IMR-90 (cell line): Measurements from ENCODE around the gene ADD2. TPM values are rescaled to one million over a fixed set of nuclear protein-coding genes. Genes with fewer than 3 reads are reported as not detected.
"Not testable (repeated sequence)": the region's sequence is repeated elsewhere in the genome, so short reads cannot be mapped to it uniquely, and the experiment has no call there.

Experiments
- ATAC-seq: fragments of 200-7000 bp; cut with Tn5 transposase; 2 replicates; pipeline ENCODE4 v1.9.1; 2020; ENCODE audit warnings: low read depth, mild to moderate bottlenecking, moderate library complexity
- BruUV-seq: library from RNA; stranded (reverse); fragments of 400-500 nt; replicated peaks from 2 replicates; lab custom pipeline; 2021; lab: Mats Ljungman, UMichigan
- CTCF ChIA-PET: fragments of 300-600 bp; formaldehyde crosslinking; extraction: SDS; loops from one replicate; lab custom pipeline; 2021; ENCODE audit warnings: antibody characterized with exemption; lab: Yijun Ruan, JAX
- POLR2A ChIA-PET: fragments of 300-600 bp; sonication (Branson Sonifier 250); formaldehyde crosslinking; loops from one replicate; lab custom pipeline; 2022; ENCODE audit warnings: antibody characterized with exemption; ENCODE audit not compliant: unreplicated experiment; lab: Charles Lee
- DNase-seq: peaks from one replicate; pipeline ENCODE4 v3.0.0; 2013
- H2AFZ ChIP-seq: replicated peaks from 2 replicates; pipeline ENCODE3; 2013; ENCODE audit warnings: low read length, mild to moderate bottlenecking; ENCODE audit not compliant: poor library complexity
- H2AK5ac ChIP-seq: 2 replicates; pipeline ENCODE4 v1.6.1; 2013; ENCODE audit warnings: low read depth, low read length, inconsistent platforms
- H2AK9ac ChIP-seq: replicated peaks from 2 replicates; pipeline ENCODE3; 2013; ENCODE audit warnings: mild to moderate bottlenecking, low read depth, low read length, moderate library complexity; ENCODE audit not compliant: poor library complexity
- H2BK120ac ChIP-seq: 2 replicates; pipeline ENCODE4 v1.6.1; 2013; ENCODE audit warnings: low read depth, low read length, inconsistent platforms
- H2BK15ac ChIP-seq: 3 replicates; pipeline ENCODE4 v1.6.1; 2013; ENCODE audit warnings: low read depth, low read length, inconsistent platforms
- H2BK20ac ChIP-seq: 2 replicates; pipeline ENCODE4 v1.6.1; 2013; ENCODE audit warnings: low read depth, mild to moderate bottlenecking, inconsistent platforms, low read length, moderate library complexity
- H2BK5ac ChIP-seq: 2 replicates; pipeline ENCODE4 v1.6.1; 2013; ENCODE audit warnings: mild to moderate bottlenecking, low read depth, low read length, inconsistent platforms; ENCODE audit not compliant: poor library complexity, severe bottlenecking
- H3K14ac ChIP-seq: replicated peaks from 2 replicates; pipeline ENCODE4 v1.6.1; 2013; ENCODE audit warnings: low read depth, low read length, inconsistent platforms
- H3K18ac ChIP-seq: 2 replicates; pipeline ENCODE4 v1.6.1; 2013; ENCODE audit warnings: low read depth, low read length, control low read depth
- H3K23ac ChIP-seq: 2 replicates; pipeline ENCODE4 v1.6.1; 2013; ENCODE audit warnings: low read depth, low read length, inconsistent platforms
- H3K27ac ChIP-seq: 2 replicates; pipeline ENCODE4 v1.5.1; 2013; ENCODE audit warnings: mild to moderate bottlenecking, control low read depth, low read length; ENCODE audit not compliant: insufficient read depth
- H3K27me3 ChIP-seq: 2 replicates; pipeline ENCODE4 v1.6.1; 2013; ENCODE audit warnings: low read length; ENCODE audit not compliant: control insufficient read depth, insufficient read depth
- H3K36me3 ChIP-seq: 2 replicates; pipeline ENCODE4 v1.6.1; 2013; ENCODE audit warnings: low read length, mixed read lengths; ENCODE audit not compliant: control insufficient read depth, insufficient read depth
- H3K4ac ChIP-seq: 2 replicates; pipeline ENCODE4 v1.6.1; 2013; ENCODE audit warnings: low read depth, low read length, inconsistent platforms
- H3K4me1 ChIP-seq: 2 replicates; pipeline ENCODE4 v1.6.1; 2013; ENCODE audit warnings: low read length, mixed read lengths; ENCODE audit not compliant: control insufficient read depth, insufficient read depth
- H3K4me2 ChIP-seq: 2 replicates; pipeline ENCODE4 v1.6.1; 2013; ENCODE audit warnings: low read depth, mild to moderate bottlenecking, control low read depth, low read length, moderate library complexity
- H3K4me3 ChIP-seq: 2 replicates; pipeline ENCODE4 v1.5.1; 2013; ENCODE audit warnings: low read depth, mild to moderate bottlenecking, control low read depth, low read length, moderate library complexity; ENCODE audit not compliant: insufficient read depth
- H3K56ac ChIP-seq: 2 replicates; pipeline ENCODE4 v1.6.1; 2013; ENCODE audit warnings: low read length, inconsistent platforms; ENCODE audit not compliant: insufficient read depth; ENCODE audit errors: extremely low read depth
- H3K79me1 ChIP-seq, 2 experiments: 2 replicates each; pipeline ENCODE4 v1.6.1; 2013; ENCODE audit warnings: low read length in 2 of 2, inconsistent platforms in 1 of 2, low read depth in 1 of 2
- H3K9ac ChIP-seq: 2 replicates; pipeline ENCODE4 v1.6.1; 2013; ENCODE audit warnings: low read depth, low read length, control low read depth
- H3K9me1 ChIP-seq: 2 replicates; pipeline ENCODE4 v1.6.1; 2013; ENCODE audit warnings: low read length, inconsistent platforms; ENCODE audit not compliant: insufficient read depth
- H3K9me3 ChIP-seq: 2 replicates; pipeline ENCODE4 v1.6.1; 2013; ENCODE audit warnings: low read length; ENCODE audit not compliant: control insufficient read depth, insufficient read depth
- H4K20me1 ChIP-seq: 2 replicates; pipeline ENCODE4 v1.6.1; 2013; ENCODE audit warnings: low read length, inconsistent platforms; ENCODE audit not compliant: insufficient read depth
- H4K5ac ChIP-seq: 2 replicates; pipeline ENCODE4 v1.6.1; 2013; ENCODE audit warnings: mild to moderate bottlenecking, low read depth, low read length, control low read depth
- H4K8ac ChIP-seq, 2 experiments: 2 replicates each; pipeline ENCODE4 v1.6.1; 2013; ENCODE audit warnings: low read depth in 2 of 2, low read length in 2 of 2, control low read depth in 1 of 2, inconsistent platforms in 1 of 2
- H4K91ac ChIP-seq: 2 replicates; pipeline ENCODE4 v1.6.1; 2013; ENCODE audit warnings: low read depth, low read length, inconsistent platforms; ENCODE audit not compliant: insufficient read depth
- WGBS, 2 experiments: methylation state at CpG; one replicate each; pipeline versions ENCODE4 v1.1.5 to v1.1.7; 2013; ENCODE audit warnings: missing lambda C conversion rate in 2 of 2; ENCODE audit not compliant: insufficient read length in 1 of 2; ENCODE audit errors: extremely low coverage in 2 of 2; 5-methylcytosine and 5-hydroxymethylcytosine counted together
- dilution Hi-C: fragments of 300-500 bp; cut with HindIII; formaldehyde crosslinking; loops from one replicate; pipeline ENCODE4 v1.14.3; 2018; ENCODE audit warnings: low sequenced_read_pairs; ENCODE audit not compliant: unreplicated experiment
- in situ Hi-C: fragments of 300-500 bp; cut with MboI; formaldehyde crosslinking; loops from 3 replicates; pipeline ENCODE4 v1.14.3; 2019; ENCODE audit warnings: low sequenced_read_pairs, inconsistent platforms, mixed read lengths
- intact Hi-C: fragments of 100-400 bp; cut with micrococcal nuclease; formaldehyde crosslinking; loops from 2 replicates; pipeline ENCODE4 v1.10.0; 2022
- polyA plus RNA-seq, 3 experiments: library from polyadenylated mRNA; depleted of rRNA; stranded (reverse); fragments of >200 nt; gene quantifications; 2 replicates each; pipeline ENCODE4 v1.2.3, GENCODE V29; 2012; ENCODE audit warnings: low replicate concordance in 1 of 3
- total RNA-seq: library from RNA; depleted of rRNA; stranded (reverse); fragments of >200 nt; gene quantifications from 2 replicates; pipeline ENCODE4 v1.2.3, GENCODE V29; 2012

Gene ADD2
- total and polyA plus RNA-seq, 2 of the 4 experiments (the other 2 are of a cell fraction), result not detected

GRCh38 chr2:70621536-70621935 is 146.5 kb downstream of the ADD2 start:
- CTCF ChIA-PET, BruUV-seq, H3K27ac ChIP-seq, intact Hi-C loops, H3K4me2 ChIP-seq, H3K9me1 ChIP-seq, H2AK5ac ChIP-seq, DNase-seq, H3K4me3 ChIP-seq, H2BK15ac ChIP-seq, H3K9ac ChIP-seq, H3K23ac ChIP-seq, H4K20me1 ChIP-seq, H4K91ac ChIP-seq, H3K9me3 ChIP-seq, H3K79me1 ChIP-seq, H3K4ac ChIP-seq, H4K5ac ChIP-seq, H3K4me1 ChIP-seq, H2AK9ac ChIP-seq, H3K14ac ChIP-seq, H2AFZ ChIP-seq, in situ Hi-C loops, H2BK20ac ChIP-seq, H4K8ac ChIP-seq, POLR2A ChIA-PET, H3K56ac ChIP-seq, dilution Hi-C loops, H3K18ac ChIP-seq, H2BK120ac ChIP-seq, ATAC-seq, H3K36me3 ChIP-seq, H2BK5ac ChIP-seq: not testable (repeated sequence)
- 57% methylated on average over 5 of the region's 6 CpGs; no CpG with 5 or more reads in 1 of the 2 experiments for WGBS, 2 experiments
- peaks cover 11% of the 10 kb centered on the region for H3K27me3 ChIP-seq
